CD4-positive, alpha-beta memory T cell (primary cell): ENCODE results near the gene KLRB1. TPM values are rescaled to one million over a fixed set of nuclear protein-coding genes. Genes with fewer than 3 reads are reported as not detected.

Experiments
- CTCF ChIA-PET: fragments of 350-600 bp; sonication (Branson Sonifier 250); formaldehyde crosslinking; loops from one replicate; lab custom pipeline; 2021; ENCODE audit warnings: inconsistent platforms; ENCODE audit not compliant: partially characterized antibody; lab: Charles Lee
- POLR2A ChIA-PET: fragments of 350-600 bp; sonication (Branson Sonifier 250); formaldehyde crosslinking; loops from one replicate; lab custom pipeline; 2021; ENCODE audit not compliant: partially characterized antibody; lab: Charles Lee
- DNase-seq, 5 donors: peaks; one replicate each; pipeline versions ENCODE4 v3.0.0 to v3.0.0-alpha.2; 2020 to 2022; ENCODE audit warnings: mixed read lengths in 1 of 5
- H3K27ac ChIP-seq: one replicate; pipeline ENCODE4 v1.7.0; 2013; ENCODE audit warnings: low read depth, low read length
- H3K27me3 ChIP-seq: 2 replicates; pipeline ENCODE4 v1.7.0; 2013; ENCODE audit warnings: mild to moderate bottlenecking, low read length, moderate library complexity; ENCODE audit not compliant: insufficient read depth
- H3K36me3 ChIP-seq: 2 replicates; pipeline ENCODE4 v1.7.0; 2013; ENCODE audit warnings: mild to moderate bottlenecking, low read length, moderate library complexity; ENCODE audit not compliant: insufficient read depth
- H3K4me1 ChIP-seq: 2 replicates; pipeline ENCODE4 v1.7.0; 2013; ENCODE audit warnings: mild to moderate bottlenecking, low read length, moderate library complexity; ENCODE audit not compliant: insufficient read depth
- H3K4me3 ChIP-seq, 2 donors: one replicate each; pipeline ENCODE4 v1.7.0; 2013; ENCODE audit warnings: low read length in 2 of 2, mild to moderate bottlenecking in 1 of 2
- H3K9me3 ChIP-seq, 2 donors: one replicate each; pipeline ENCODE4 v1.7.0; 2013; ENCODE audit warnings: low read length in 2 of 2, control low read depth in 1 of 2; ENCODE audit not compliant: control insufficient read depth in 1 of 2
- H3K27ac Mint-ChIP-seq, 7 donors: one replicate each; pipeline ENCODE4 v1.8.0; 2020 to 2021; ENCODE audit warnings: mixed read lengths in 7 of 7, mild to moderate bottlenecking in 6 of 7, inconsistent platforms in 3 of 7, moderate library complexity in 3 of 7
- H3K27me3 Mint-ChIP-seq, 2 donors: one replicate each; pipeline ENCODE4 v1.8.0; 2020 to 2021; ENCODE audit warnings: mixed read lengths in 2 of 2
- H3K36me3 Mint-ChIP-seq, 2 donors: one replicate each; pipeline ENCODE4 v1.8.0; 2020 to 2021; ENCODE audit warnings: mixed read lengths in 2 of 2, inconsistent platforms in 1 of 2, mild to moderate bottlenecking in 1 of 2
- H3K4me1 Mint-ChIP-seq, 4 donors: one replicate each; pipeline ENCODE4 v1.8.0; 2020 to 2021; ENCODE audit warnings: mixed read lengths in 4 of 4, mild to moderate bottlenecking in 1 of 4
- H3K4me3 Mint-ChIP-seq, 8 donors: one replicate each; pipeline ENCODE4 v1.8.0; 2020 to 2021; ENCODE audit warnings: mixed read lengths in 8 of 8, mild to moderate bottlenecking in 7 of 8, moderate library complexity in 6 of 8, inconsistent platforms in 3 of 8
- H3K9me3 Mint-ChIP-seq, 8 donors: one replicate each; pipeline ENCODE4 v1.8.0; 2020 to 2021; ENCODE audit warnings: mixed read lengths in 8 of 8, mild to moderate bottlenecking in 5 of 8, inconsistent platforms in 3 of 8, moderate library complexity in 1 of 8
- intact Hi-C: fragments of 100-400 bp; cut with micrococcal nuclease; formaldehyde crosslinking; loops from one replicate; pipeline ENCODE4 v1.15.1; 2023
- polyA plus RNA-seq, 2 donors: library from polyadenylated mRNA; unstranded; fragments of 300-500 nt; fragmentation: Illumina TruSeq; gene quantifications; one replicate each; pipeline ENCODE4 v1.2.3, GENCODE V29; 2021
- total RNA-seq, 2 experiments: library from RNA; stranded (reverse); gene quantifications; one replicate each; pipeline ENCODE4 v1.2.3, GENCODE V29; 2021

The KLRB1 gene
- total RNA-seq (10 to 100 TPM; 62.2 to 63.2 TPM), polyA plus RNA-seq (100 to 1,000 TPM; 133 to 196 TPM)

GRCh38 chr12:9607716-9608115 is at the start of gene KLRB1:
KLRB1 (minus strand) TSS chr12:9607916; CDS start chr12:9607839, 77 bp downstream.
- Mint-ChIP-seq H3K9me3 (peaks cover 0 to 25% (median 14%) of the 10 kb centered on the region in 8 donors), H3K27me3 (no peaks in the 10 kb centered on the region), H3K36me3 (peaks cover 20 to 35% of the 10 kb centered on the region in 2 donors), H3K4me1 (peaks cover 35 to 84% (median 63%) of the 10 kb centered on the region in 4 donors), H3K27ac (peak within 1 kb of the TSS; percentile 87 to 96 (median 91)), H3K4me3 (peak within 1 kb of the TSS; percentile 87 to 93 (median 90))
- Histone ChIP-seq H3K9me3 (peaks cover 0 to 4% of the 10 kb centered on the region in 2 donors), H3K4me1 (peaks cover 30% of the 10 kb centered on the region), H3K27me3 (no peaks in the 10 kb centered on the region), H3K27ac (peak within 1 kb of the TSS; percentile 53), H3K36me3 (no peaks in the 10 kb centered on the region), H3K4me3 (peak within 1 kb of the TSS in 1 of 2 donors; percentile 49)
- ChIA-PET CTCF (no interaction called here), POLR2A (interaction anchor here (0.6 to 1.1 kb wide), 5 partner anchors 40 to 135 kb away, joined by 3 to 7 read pairs (median 5); no protein-coding TSS in a partner anchor)
- intact Hi-C loops: loop anchor here (1.0 kb wide), 1 partner anchor 8 kb away; no protein-coding TSS in a partner anchor
- peak in 3 of 5 donors; percentile 11 to 18 (median 13) for DNase-seq

- Histone ChIP-seq H3K36me3 (peaks cover 27% of the 10 kb centered on the region), H3K4me1 (peaks cover 67% of the 10 kb centered on the region), H3K4me3 (peak overlapping the region; percentile 47 to 99), H3K27ac (peak overlapping the region; percentile 83), H3K27me3 (no peaks in the 10 kb centered on the region), H3K9me3 (no peaks in the 10 kb centered on the region)
- peak overlapping the region; percentile 85 to 99 (median 97) for H3K27ac Mint-ChIP-seq
- H3K36me3 Mint-ChIP-seq: peaks cover 53 to 68% of the 10 kb centered on the region in 2 donors
- ChIA-PET POLR2A (interaction anchor here (0.6 to 25.7 kb wide), 22 partner anchors 12 to 1006 kb away, joined by 3 to 881 read pairs (median 7); partner anchors contain the start of genes CD69, CLEC2B, CLEC2D and KLRB1), CTCF (interaction anchor here (0.7 to 1.3 kb wide), 6 partner anchors 19 to 92 kb away, joined by 3 to 7 read pairs (median 4); partner anchors contain the start of gene CLEC2D)
- H3K4me1 Mint-ChIP-seq: peaks cover 54 to 73% (median 61%) of the 10 kb centered on the region in 4 donors
- peaks cover 0 to 9% (median 3%) of the 10 kb centered on the region in 8 donors for H3K9me3 Mint-ChIP-seq
- H3K4me3 Mint-ChIP-seq: peak overlapping the region; percentile 94 to 100 (median 99)
- peak in 4 of 5 donors; percentile 43 to 61 (median 51) for DNase-seq
- no peaks in the 10 kb centered on the region for H3K27me3 Mint-ChIP-seq
- intact Hi-C loops: loop anchor here (1.0 kb wide), 1 partner anchor 18 kb away; the partner anchor contains the start of gene CLEC2D
These were observed 43.6 kb upstream of the KLRB1 start for GRCh38 chr12:9651265-9651729.

- Mint-ChIP-seq H3K4me3 (peak overlapping the region; percentile 94 to 100 (median 99)), H3K9me3 (peaks cover 2 to 11% (median 6%) of the 10 kb centered on the region in 8 donors), H3K4me1 (peaks cover 45 to 68% (median 56%) of the 10 kb centered on the region in 4 donors), H3K27me3 (no peaks in the 10 kb centered on the region), H3K27ac (peak overlapping the region; percentile 85 to 99 (median 97)), H3K36me3 (peaks cover 43 to 60% of the 10 kb centered on the region in 2 donors)
- Histone ChIP-seq H3K9me3 (peaks cover 0 to 2% of the 10 kb centered on the region in 2 donors), H3K27me3 (no peaks in the 10 kb centered on the region), H3K36me3 (peaks cover 16% of the 10 kb centered on the region), H3K4me3 (peak overlapping the region; percentile 91 to 99), H3K27ac (peak overlapping the region; percentile 83), H3K4me1 (peaks cover 65% of the 10 kb centered on the region)
- ChIA-PET POLR2A (interaction anchor here (0.9 to 25.7 kb wide), 19 partner anchors 13 to 715 kb away, joined by 3 to 881 read pairs (median 13); partner anchors contain the start of genes CD69, CLEC2B, CLEC2D and KLRB1), CTCF (interaction anchor here (1.1 to 3.5 kb wide), 6 partner anchors 16 to 181 kb away, joined by 3 to 21 read pairs (median 4); partner anchors contain the start of gene CLEC2D)
- DNase-seq: no peak
- intact Hi-C loops: loop anchor here (1.0 kb wide), 2 partner anchors 52 to 58 kb away; no protein-coding TSS in a partner anchor
These were observed 42.4 kb upstream of the KLRB1 start for GRCh38 chr12:9650151-9650576.

GRCh38 chr12:9649532-9649940 is 41.8 kb upstream of the KLRB1 start:
- peak overlapping the region; percentile 94 to 100 (median 99) for H3K4me3 Mint-ChIP-seq
- ChIA-PET POLR2A (interaction anchor here (1.2 to 25.7 kb wide), 12 partner anchors 14 to 219 kb away, joined by 4 to 881 read pairs (median 66); partner anchors contain the start of genes CD69, CLEC2B, CLEC2D and KLRB1), CTCF (interaction anchor here (1.2 to 3.5 kb wide), 6 partner anchors 16 to 180 kb away, joined by 3 to 21 read pairs (median 4); no protein-coding TSS in a partner anchor)
- intact Hi-C loops: loop anchor here (2.0 to 5.0 kb wide), 3 partner anchors 33 to 148 kb away; partner anchors contain the start of gene CD69
- H3K36me3 Mint-ChIP-seq: peaks cover 36 to 55% of the 10 kb centered on the region in 2 donors
- peak overlapping the region; percentile 85 to 99 (median 97) for H3K27ac Mint-ChIP-seq
- peaks cover 39 to 68% (median 53%) of the 10 kb centered on the region in 4 donors for H3K4me1 Mint-ChIP-seq
- H3K9me3 ChIP-seq: peaks cover 0 to 3% of the 10 kb centered on the region in 2 donors
- H3K4me1 ChIP-seq: peaks cover 64% of the 10 kb centered on the region
- no peaks in the 10 kb centered on the region for H3K27me3 Mint-ChIP-seq
- DNase-seq: peak in 1 of 5 donors; percentile 22
- peak overlapping the region; percentile 83 for H3K27ac ChIP-seq
- H3K36me3 ChIP-seq: peaks cover 10% of the 10 kb centered on the region
- H3K9me3 Mint-ChIP-seq: peaks cover 4 to 16% (median 7%) of the 10 kb centered on the region in 8 donors
- H3K27me3 ChIP-seq: no peaks in the 10 kb centered on the region
- H3K4me3 ChIP-seq: peak overlapping the region; percentile 91 to 99

GRCh38 chr12:9648701-9649531 is 41.2 kb upstream of the KLRB1 start:
- peak overlapping the region; percentile 94 to 100 (median 99) for H3K4me3 Mint-ChIP-seq
- Histone ChIP-seq H3K27ac (peak overlapping the region; percentile 83), H3K4me1 (peaks cover 62% of the 10 kb centered on the region), H3K9me3 (peaks cover 0 to 3% of the 10 kb centered on the region in 2 donors), H3K36me3 (peaks cover 3% of the 10 kb centered on the region), H3K4me3 (peak overlapping the region; percentile 91 to 99), H3K27me3 (no peaks in the 10 kb centered on the region)
- ChIA-PET POLR2A (interaction anchor here (0.9 to 25.7 kb wide), 26 partner anchors 13 to 223 kb away, joined by 3 to 881 read pairs (median 8); partner anchors contain the start of genes CD69, CLEC2B, CLEC2D and CLECL1), CTCF (interaction anchor here (1.0 to 3.5 kb wide), 16 partner anchors 7 to 318 kb away, joined by 3 to 25 read pairs (median 5); partner anchors contain the start of gene CLEC2D)
- peaks cover 4 to 16% (median 7%) of the 10 kb centered on the region in 8 donors for H3K9me3 Mint-ChIP-seq
- H3K27me3 Mint-ChIP-seq: no peaks in the 10 kb centered on the region
- peak in 1 of 5 donors; percentile 32 for DNase-seq
- peaks cover 38 to 66% (median 50%) of the 10 kb centered on the region in 4 donors for H3K4me1 Mint-ChIP-seq
- H3K27ac Mint-ChIP-seq: peak overlapping the region; percentile 85 to 99 (median 97)
- intact Hi-C loops: loop anchor here (1.0 to 5.0 kb wide), 4 partner anchors 33 to 148 kb away; partner anchors contain the start of gene CD69
- H3K36me3 Mint-ChIP-seq: peaks cover 30 to 53% of the 10 kb centered on the region in 2 donors
